Right lobe of liver (tissue), 6 donors: Measurements from ENCODE around the gene ABCC5. TPM values are rescaled to one million over a fixed set of nuclear protein-coding genes. Genes with fewer than 3 reads are reported as not detected.

ENCODE experiments used
- ATAC-seq, 4 donors: fragments of 200-7000 bp; cut with Tn5 transposase; one replicate each; pipeline ENCODE4 v1.9.1; 2020; ENCODE audit warnings: mild to moderate bottlenecking in 4 of 4, moderate library complexity in 4 of 4
- DNase-seq, 3 donors: peaks; one replicate each; pipeline ENCODE4 v3.0.0-alpha.2; 2020
- H3K27ac ChIP-seq, 3 donors: fragments of 200-600 bp; one replicate each; pipeline ENCODE4 v1.8.0; 2022
- H3K27me3 ChIP-seq, 2 donors: fragments of 200-600 bp; one replicate each; pipeline ENCODE4 v1.8.0; 2022
- H3K36me3 ChIP-seq, 4 donors: fragments of 200-600 bp; sonication (generic) in 1 of 4; one replicate each; pipeline versions ENCODE4 v1.5.1 to v1.8.0; 2017 to 2022; ENCODE audit warnings: control low read depth in 1 of 4
- H3K4me1 ChIP-seq, 4 donors: fragments of 200-600 bp; sonication (generic) in 1 of 4; one replicate each; pipeline versions ENCODE4 v1.5.1 to v1.8.0; 2017 to 2022; ENCODE audit warnings: control low read depth in 1 of 4
- H3K4me3 ChIP-seq, 3 donors: fragments of 200-600 bp; one replicate each; pipeline ENCODE4 v1.8.0; 2022
- H3K9me3 ChIP-seq, 4 donors: fragments of 200-600 bp; sonication (generic) in 1 of 4; one replicate each; pipeline versions ENCODE4 v1.5.1 to v1.8.0; 2017 to 2022; ENCODE audit warnings: control low read depth in 1 of 4
- CTCF ChIP-seq, 4 donors: fragments of 200-600 bp in 3 of 4; fragments of 450-650 bp in 1 of 4; IDR thresholded peaks; one replicate each; pipeline versions ENCODE4 v1.5.1 to v1.8.0; 2016 to 2022; ENCODE audit warnings: antibody characterized with exemption in 4 of 4, mild to moderate bottlenecking in 2 of 4
- POLR2A ChIP-seq: fragments of 450-650 bp; IDR thresholded peaks from one replicate; pipeline ENCODE4 v1.6.1; 2017; ENCODE audit warnings: antibody characterized with exemption, mild to moderate bottlenecking
- WGBS: methylation state at CpG from one replicate; pipeline ENCODE4 v1.1.6; 2018; ENCODE audit warnings: low coverage, low lambda C conversion rate; ENCODE audit not compliant: insufficient coverage; ENCODE audit errors: missing lambda C conversion rate; 5-methylcytosine and 5-hydroxymethylcytosine counted together
- intact Hi-C, 2 donors: fragments of 100-400 bp; cut with DNase I; formaldehyde crosslinking; loops; one replicate each; pipeline versions ENCODE4 v1.11.2 to v1.14.1; 2022
- total RNA-seq, 6 experiments: library from RNA; depleted of rRNA in 2 of 6; stranded (reverse); fragments of >200 nt in 2 of 6; fragmentation: NEBNext Ultra II Directional in 3 of 6; extraction: Animal tissue kit (Norgen Biotek cat#: 25700) in 3 of 6; gene quantifications; one replicate each; pipeline versions ENCODE4 v1.1.0 to v1.2.4, GENCODE V29; 2016 to 2023
- donor health status: DM: no; HTN: yes; CAD: no.
- donor health status: DM: no; HTN: no; CAD: no.
- donor health status: DM: no; HTN: no; CAD: no.
- donor health status: DM: no; HTN: yes; CAD: no.
- donor health status: DM: no; HTN: yes; CAD: no.

Gene ABCC5
- total RNA-seq, 6 experiments from 2014 or later = 5.5 to 9.4 (median 7.6) TPM

DNA sequence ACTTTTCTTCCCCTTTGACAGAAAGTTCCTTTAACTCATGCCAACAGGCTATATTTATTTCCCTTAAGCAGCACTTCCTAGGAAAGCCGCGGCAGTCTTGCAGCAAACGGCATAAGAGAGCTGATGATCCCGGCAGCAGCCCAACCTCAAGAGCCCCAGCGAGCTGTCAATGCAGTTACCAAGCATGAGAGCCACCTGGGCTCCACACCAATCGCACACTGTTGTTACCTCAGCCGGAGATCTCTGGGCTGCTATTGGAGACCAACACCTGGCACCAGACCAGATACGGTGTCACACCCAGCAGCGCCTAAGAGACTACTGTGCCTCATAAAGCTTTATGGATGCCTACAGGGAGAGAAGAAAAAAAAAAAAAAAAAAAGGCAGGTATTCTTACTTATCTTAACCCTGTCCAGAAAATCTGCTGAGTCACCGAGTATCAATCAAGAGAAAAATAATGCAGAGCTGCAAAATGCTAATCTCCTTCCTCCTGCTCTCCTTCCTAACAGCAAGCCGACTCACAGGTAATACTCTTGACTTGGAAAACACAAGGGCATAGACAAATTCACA lies 11.7 kb downstream of the ABCC5 start:
- peak; percentile 44 to 59 (median 50) for ATAC-seq
- Histone ChIP-seq H3K36me3 (no peaks in the 10 kb centered on the region), H3K9me3 (no peaks in the 10 kb centered on the region), H3K4me3 (peak overlapping the region in 1 of 3 donors; percentile 9), H3K27ac (peak overlapping the region in 1 of 3 donors; percentile 36), H3K4me1 (peaks cover 0 to 4% (median 0%) of the 10 kb centered on the region in 4 donors), H3K27me3 (no peaks in the 10 kb centered on the region)
- no peak for TF ChIP-seq CTCF (IDR thresholded peaks at IDR 0.05)
- TF ChIP-seq POLR2A = no peak
- intact Hi-C loops = no loop called here
- peak in 2 of 3 donors; percentile 30 to 58 for DNase-seq
- 56% methylated on average over 11 of the region's 11 CpGs for WGBS

GRCh38 chr3:184004476-184004875 lies 13.2 kb downstream of the ABCC5 start:
- Histone ChIP-seq H3K4me3 (no peak overlapping the region), H3K9me3 (no peaks in the 10 kb centered on the region), H3K27me3 (no peaks in the 10 kb centered on the region), H3K36me3 (no peaks in the 10 kb centered on the region), H3K27ac (no peak overlapping the region), H3K4me1 (peaks cover 0 to 4% (median 0%) of the 10 kb centered on the region in 4 donors)
- TF ChIP-seq POLR2A = no peak
- TF ChIP-seq CTCF (IDR thresholded peaks at IDR 0.05) = no peak
- ATAC-seq (peak; percentile 49 to 67 (median 59)), DNase-seq (no peak)
- WGBS = 47% methylated on average over 2 of the region's 2 CpGs
- intact Hi-C loops = no loop called here

GRCh38 chr3:184003187-184003967 lies 14.3 kb downstream of the ABCC5 start:
- intact Hi-C loops = no loop called here
- 82% methylated on average over 5 of the region's 5 CpGs for WGBS
- H3K27me3 ChIP-seq = no peaks in the 10 kb centered on the region
- DNase-seq = no peak
- ATAC-seq = no peak
- H3K9me3 ChIP-seq = no peaks in the 10 kb centered on the region
- peaks cover 0 to 4% (median 0%) of the 10 kb centered on the region in 4 donors for H3K4me1 ChIP-seq
- TF ChIP-seq POLR2A (no peak), CTCF (IDR thresholded peaks at IDR 0.05) (no peak)
- no peaks in the 10 kb centered on the region for H3K36me3 ChIP-seq
- no peak overlapping the region for H3K27ac ChIP-seq
- no peak overlapping the region for H3K4me3 ChIP-seq

DNA sequence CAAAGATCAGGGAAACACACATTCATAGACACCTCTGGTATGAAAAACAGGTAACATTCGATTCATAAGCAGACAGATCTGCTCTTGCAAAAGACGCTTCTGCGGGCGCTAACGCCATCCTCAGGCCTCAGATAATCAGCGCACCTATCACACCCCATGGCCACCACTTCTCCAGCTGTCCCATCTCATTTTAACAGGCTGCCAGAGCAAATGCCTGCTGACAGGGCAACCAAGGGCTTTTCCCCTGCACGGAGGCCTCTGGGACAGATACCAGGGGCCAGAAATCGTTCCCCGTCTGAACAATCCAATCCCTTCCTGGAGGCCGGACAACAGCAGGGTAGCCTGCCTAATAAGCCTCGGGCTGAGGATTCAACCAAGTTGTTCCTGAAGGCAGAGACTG lies 15.2 kb downstream of the ABCC5 start:
- Histone ChIP-seq H3K36me3 (no peaks in the 10 kb centered on the region), H3K27me3 (no peaks in the 10 kb centered on the region), H3K4me1 (peaks cover 0 to 4% (median 0%) of the 10 kb centered on the region in 4 donors), H3K4me3 (no peak overlapping the region), H3K9me3 (no peaks in the 10 kb centered on the region), H3K27ac (no peak overlapping the region)
- intact Hi-C loops = no loop called here
- WGBS = 84% methylated on average over 4 of the region's 11 CpGs
- no peak for ATAC-seq
- TF ChIP-seq CTCF (IDR thresholded peaks at IDR 0.05) (no peak), POLR2A (no peak)
- DNase-seq = no peak
